HPDE6-E6E7 (cell line): ENCODE results near the gene DNAL4.

Experiments used
- DNase-seq: peaks from one replicate; pipeline ENCODE4 v3.0.0; 2011; ENCODE audit warnings: missing footprints; ENCODE audit errors: extremely low spot score

Gene DNAL4

GRCh38 chr22:38740116-38740723 is 53.7 kb downstream of the DNAL4 start:
- DNase-seq: no peak

- no peak for DNase-seq
These were observed 54.5 kb downstream of the DNAL4 start for GRCh38 chr22:38739300-38740055.

- DNase-seq: no peak
These were observed 55.4 kb downstream of the DNAL4 start for GRCh38 chr22:38738475-38739070.

GRCh38 chr22:38737302-38738060 is 56.5 kb downstream of the DNAL4 start:
- DNase-seq: no peak

- DNase-seq: no peak
These were observed 57.7 kb downstream of the DNAL4 start for GRCh38 chr22:38736257-38736570.

- DNase-seq: no peak
These were observed 58.3 kb downstream of the DNAL4 start for GRCh38 chr22:38735465-38736256.

- DNase-seq: no peak
These were observed 58.8 kb downstream of the DNAL4 start for GRCh38 chr22:38735126-38735464.

GRCh38 chr22:38734421-38735100 is 59.4 kb downstream of the DNAL4 start:
- no peak for DNase-seq

- DNase-seq: no peak
These were observed 60.1 kb downstream of the DNAL4 start for GRCh38 chr22:38733724-38734381.

GRCh38 chr22:38733329-38733723 is 60.6 kb downstream of the DNAL4 start:
- DNase-seq: no peak

GRCh38 chr22:38732251-38732815 is 61.6 kb downstream of the DNAL4 start:
- no peak for DNase-seq

- DNase-seq: no peak
These were observed 62.2 kb downstream of the DNAL4 start for GRCh38 chr22:38731703-38732161.

GRCh38 chr22:38730411-38730871 is 63.5 kb downstream of the DNAL4 start:
- DNase-seq: no peak

- no peak for DNase-seq
These were observed 64.0 kb downstream of the DNAL4 start for GRCh38 chr22:38729946-38730345.

- DNase-seq: no peak
These were observed 64.8 kb downstream of the DNAL4 start for GRCh38 chr22:38728871-38729796.
